ENCODE data around the gene MED9.

- TF ChIP-seq, protein P1, sequence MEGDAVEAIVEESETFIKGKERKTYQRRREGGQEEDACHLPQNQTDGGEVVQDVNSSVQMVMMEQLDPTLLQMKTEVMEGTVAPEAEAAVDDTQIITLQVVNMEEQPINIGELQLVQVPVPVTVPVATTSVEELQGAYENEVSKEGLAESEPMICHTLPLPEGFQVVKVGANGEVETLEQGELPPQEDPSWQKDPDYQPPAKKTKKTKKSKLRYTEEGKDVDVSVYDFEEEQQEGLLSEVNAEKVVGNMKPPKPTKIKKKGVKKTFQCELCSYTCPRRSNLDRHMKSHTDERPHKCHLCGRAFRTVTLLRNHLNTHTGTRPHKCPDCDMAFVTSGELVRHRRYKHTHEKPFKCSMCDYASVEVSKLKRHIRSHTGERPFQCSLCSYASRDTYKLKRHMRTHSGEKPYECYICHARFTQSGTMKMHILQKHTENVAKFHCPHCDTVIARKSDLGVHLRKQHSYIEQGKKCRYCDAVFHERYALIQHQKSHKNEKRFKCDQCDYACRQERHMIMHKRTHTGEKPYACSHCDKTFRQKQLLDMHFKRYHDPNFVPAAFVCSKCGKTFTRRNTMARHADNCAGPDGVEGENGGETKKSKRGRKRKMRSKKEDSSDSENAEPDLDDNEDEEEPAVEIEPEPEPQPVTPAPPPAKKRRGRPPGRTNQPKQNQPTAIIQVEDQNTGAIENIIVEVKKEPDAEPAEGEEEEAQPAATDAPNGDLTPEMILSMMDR (IDR thresholded peaks at IDR 0.05) = no peak
- no peak for TF ChIP-seq POLR2A (IDR thresholded peaks at IDR 0.05)
These were observed 50.7 kb downstream of the MED9 start for GRCh38 chr17:17527534-17527933.

Data from esophagus squamous epithelium (tissue), 4 donors.